Measurements from ENCODE around the gene KRTAP4-16.
A peak's percentile ranks its signal among the peaks of the same experiment; 100 is the strongest.
"Not testable (repeated sequence)": the region's sequence is repeated elsewhere in the genome, so short reads cannot be mapped to it uniquely, and the experiment has no call there.

The KRTAP4-16 gene

GRCh38 chr17:41082626-41083025 lies 19.4 kb downstream of the KRTAP4-16 start:
- H3K27ac ChIP-seq = peak overlapping the region; percentile 27
- DNase-seq (ENCODE audit: low read depth, low spot score) = peak; percentile 49

- H3K27ac ChIP-seq = no peak overlapping the region
- no peak for DNase-seq (ENCODE audit: low read depth, low spot score)
Observed at GRCh38 chr17:41076788-41077187, 25.2 kb downstream of the KRTAP4-16 start.

- no peak overlapping the region for H3K27ac ChIP-seq
- no peak for DNase-seq (ENCODE audit: low read depth, low spot score)
Observed at GRCh38 chr17:41073676-41074075, 28.3 kb downstream of the KRTAP4-16 start.

- no peak for DNase-seq (ENCODE audit: low read depth, low spot score)
- H3K27ac ChIP-seq = no peak overlapping the region
Observed at GRCh38 chr17:41071606-41072360, 30.2 kb downstream of the KRTAP4-16 start.

- no peak overlapping the region for H3K27ac ChIP-seq
- no peak for DNase-seq (ENCODE audit: low read depth, low spot score)
Observed at GRCh38 chr17:41069031-41069430, 33.0 kb downstream of the KRTAP4-16 start.

DNA sequence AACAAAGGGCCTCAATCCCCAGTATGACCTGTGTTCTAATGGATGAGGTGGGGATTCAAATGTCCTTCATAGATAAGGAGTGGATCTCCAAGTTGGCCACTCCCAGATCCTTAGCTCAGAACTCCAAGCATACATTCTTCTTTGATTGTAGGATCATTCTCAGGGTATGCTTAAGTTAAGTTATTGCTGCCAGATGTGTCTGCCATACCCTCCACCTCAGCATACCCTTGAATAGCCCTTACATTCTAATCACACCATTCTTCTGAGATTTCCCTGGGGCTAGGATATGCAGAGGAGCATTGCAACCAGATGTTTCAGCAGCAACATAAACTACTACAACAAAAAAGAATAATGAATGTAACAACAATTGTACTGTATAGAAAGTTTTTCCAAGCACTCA lies 34.7 kb downstream of the KRTAP4-16 start:
- H3K27ac ChIP-seq = no peak overlapping the region
- DNase-seq (ENCODE audit: low read depth, low spot score) = no peak

DNA sequence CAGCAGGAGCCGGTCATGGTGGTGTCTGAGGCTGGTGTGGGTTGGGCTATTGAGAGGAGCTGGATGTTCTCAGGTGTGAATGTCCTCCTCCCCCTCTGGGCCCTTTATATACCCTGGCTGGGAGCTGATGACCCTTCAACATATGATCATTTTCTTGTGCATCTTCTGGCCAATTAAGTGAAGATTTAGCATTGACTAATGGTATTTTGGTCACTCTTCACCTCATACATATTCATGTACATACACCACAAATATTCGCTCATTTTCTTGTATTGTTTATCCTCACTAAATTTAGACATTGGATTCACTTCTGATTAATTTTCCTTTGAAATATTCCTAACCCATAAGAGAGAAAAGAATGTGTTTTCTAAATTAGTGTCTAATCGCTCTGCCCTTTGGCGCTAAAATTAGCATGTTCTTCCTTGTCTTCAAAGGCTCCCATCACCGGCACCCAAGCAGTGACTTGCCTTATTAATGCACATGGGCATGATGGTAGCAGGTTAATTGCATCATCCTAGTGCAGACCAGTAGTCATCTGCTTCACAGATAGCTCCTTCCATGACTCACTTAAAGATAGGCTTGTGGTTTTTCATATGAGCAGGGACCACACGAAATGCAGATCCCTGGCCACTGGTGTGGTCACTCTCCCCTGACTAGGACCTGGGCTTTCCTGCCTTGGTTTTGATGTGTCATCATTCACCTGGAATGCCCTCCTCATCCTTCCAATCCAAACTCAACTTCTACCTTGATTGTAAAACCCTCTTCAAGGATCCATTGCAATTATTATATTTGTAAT lies 36.0 kb downstream of the KRTAP4-16 start, which contains the start of gene KRTAP2-4:
Gene KRTAP2-4 (minus strand): TSS at position 51 of the 796 bp plus-strand sequence. CDS start 34 bp downstream, at position 17.
- H3K27ac ChIP-seq = peak within 1 kb of the TSS; percentile 7
- peak; percentile 81 for DNase-seq (ENCODE audit: low read depth, low spot score)

GRCh38 chr17:41065016-41065689 lies 36.9 kb downstream of the KRTAP4-16 start:
- not testable (repeated sequence) for DNase-seq (ENCODE audit: low read depth, low spot score); H3K27ac ChIP-seq

- no peak overlapping the region for H3K27ac ChIP-seq
- no peak for DNase-seq (ENCODE audit: low read depth, low spot score)
Observed at GRCh38 chr17:41064301-41064700, 37.7 kb downstream of the KRTAP4-16 start.

GRCh38 chr17:41063449-41063848 lies 38.6 kb downstream of the KRTAP4-16 start:
- H3K27ac ChIP-seq = no peak overlapping the region

GRCh38 chr17:41061964-41062363 lies 40.0 kb downstream of the KRTAP4-16 start:
- DNase-seq (ENCODE audit: low read depth, low spot score) = no peak

More at GRCh38 chr17:41063449-41063848, 38.6 kb downstream of the KRTAP4-16 start:
- no peak for DNase-seq (ENCODE audit: low read depth, low spot score)

GRCh38 chr17:41060052-41060604 lies 41.9 kb downstream of the KRTAP4-16 start, which contains the start of gene KRTAP2-3:
Gene KRTAP2-3, minus strand, starts transcription at chr17:41060114. Its CDS starts 64 bp downstream, at chr17:41060050.
- DNase-seq (ENCODE audit: low read depth, low spot score) = peak; percentile 96
- peak within 1 kb of the TSS; percentile 64 for H3K27ac ChIP-seq

More at GRCh38 chr17:41061964-41062363, 40.0 kb downstream of the KRTAP4-16 start:
- H3K27ac ChIP-seq = peak overlapping the region; percentile 64

- peak overlapping the region; percentile 64 for H3K27ac ChIP-seq
- DNase-seq (ENCODE audit: low read depth, low spot score) = not testable (repeated sequence)
Observed at GRCh38 chr17:41059276-41060051, 42.5 kb downstream of the KRTAP4-16 start.

GRCh38 chr17:41058741-41059140 lies 43.3 kb downstream of the KRTAP4-16 start:
- DNase-seq (ENCODE audit: low read depth, low spot score) = no peak
- peak overlapping the region; percentile 64 for H3K27ac ChIP-seq

- DNase-seq (ENCODE audit: low read depth, low spot score) = no peak
- H3K27ac ChIP-seq = no peak overlapping the region
Observed at GRCh38 chr17:41057547-41057946, 44.5 kb downstream of the KRTAP4-16 start.

GRCh38 chr17:41055130-41055529 lies 46.9 kb downstream of the KRTAP4-16 start, which contains the start of gene KRTAP2-2:
Gene KRTAP2-2, minus strand, starts transcription at chr17:41055230. Its CDS starts 19 bp downstream, at chr17:41055211.
- not testable (repeated sequence) for DNase-seq (ENCODE audit: low read depth, low spot score); H3K27ac ChIP-seq

GRCh38 chr17:41054556-41054955 lies 47.5 kb downstream of the KRTAP4-16 start:
- H3K27ac ChIP-seq; DNase-seq (ENCODE audit: low read depth, low spot score): not testable (repeated sequence)

DNA sequence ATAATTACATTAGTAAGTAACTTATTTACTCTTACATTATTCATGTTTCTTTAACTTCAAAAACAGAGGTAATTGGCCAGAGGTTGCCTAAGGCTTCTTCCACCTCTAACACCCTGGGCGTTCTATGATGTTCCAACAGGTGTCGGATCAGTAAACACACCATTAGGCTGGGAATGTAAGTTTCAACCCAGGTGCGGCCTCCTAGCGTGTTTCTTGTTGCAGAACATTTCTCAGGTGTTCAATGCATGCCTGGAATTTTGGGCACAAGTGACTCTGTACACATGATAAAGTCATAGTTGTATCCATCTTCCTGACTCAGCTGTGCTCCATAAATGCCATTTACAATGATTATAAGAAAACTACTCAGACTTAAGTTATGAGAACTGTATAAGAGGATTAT lies 48.0 kb downstream of the KRTAP4-16 start:
- no peak overlapping the region for H3K27ac ChIP-seq
- no peak for DNase-seq (ENCODE audit: low read depth, low spot score)

DNA sequence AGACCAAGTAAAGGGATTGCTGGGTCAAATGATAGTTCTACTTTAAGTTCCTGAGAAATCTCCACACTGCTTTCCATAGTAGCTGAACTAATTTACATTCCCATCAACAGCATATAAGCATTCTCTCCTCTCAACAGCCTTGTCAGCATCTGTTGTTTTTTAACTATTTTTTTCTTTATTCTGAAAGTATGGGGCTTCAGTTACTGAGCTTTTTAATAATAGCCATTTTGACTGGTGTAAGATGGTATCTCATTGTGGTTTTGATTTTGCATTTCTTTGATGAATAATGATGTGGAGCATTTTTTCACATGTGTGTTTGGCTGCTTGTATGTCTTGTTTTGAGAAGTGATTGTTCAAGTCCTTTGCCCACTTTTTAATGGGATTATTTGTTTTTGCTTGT lies 49.4 kb downstream of the KRTAP4-16 start:
- no peak for DNase-seq (ENCODE audit: low read depth, low spot score)
- H3K27ac ChIP-seq = no peak overlapping the region
